ENCODE measurements around the gene PADI1. TPM values are rescaled to one million over a fixed set of nuclear protein-coding genes. Genes with fewer than 3 reads are reported as not detected.

Gene PADI1
- polyA plus RNA-seq, 4 donors = 0.01 to 0.27 (median 0.10) TPM; not detected in 1

DNA sequence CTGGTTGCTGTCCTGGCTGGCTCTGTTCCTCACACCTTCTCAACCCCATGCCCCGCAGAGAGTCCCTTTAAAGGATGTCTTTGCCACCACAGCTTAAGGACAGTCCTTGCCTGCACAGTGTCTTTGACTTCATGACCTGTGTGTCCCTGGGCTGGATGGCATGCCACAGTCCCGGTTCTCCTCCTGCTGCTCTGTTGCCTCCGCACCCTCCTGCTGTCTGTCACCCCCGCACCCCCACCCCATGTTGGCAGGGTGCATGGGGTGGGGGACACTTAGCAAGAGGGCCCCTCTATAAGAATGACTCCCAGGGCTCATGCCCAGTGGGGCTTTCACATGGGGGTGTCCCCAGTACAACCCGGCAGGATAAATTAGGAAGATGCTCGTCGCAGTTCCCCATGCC, 41.6 kb upstream of the PADI1 start:
- no peaks in the 10 kb centered on the region for H3K4me1 ChIP-seq (ENCODE audit: control insufficient read depth in 3 of 3, insufficient read depth in 2 of 3, low read depth in 1 of 3, low read length in 2 of 3)
- no peaks in the 10 kb centered on the region for H3K9me3 ChIP-seq (ENCODE audit: control insufficient read depth in 2 of 2, insufficient read depth in 1 of 2, low read depth in 1 of 2, low read length in 1 of 2)
- DNase-seq (no peak), FAIRE-seq (no peak)
- no peak overlapping the region for H3K4me3 ChIP-seq (ENCODE audit: low read depth in 1 of 3, low read length in 3 of 3)
- 91 to 96% (median 95%) methylated on average over 7 of the region's 7 CpGs for WGBS, 3 donors
- H3K36me3 ChIP-seq (ENCODE audit: control insufficient read depth in 3 of 3, insufficient read depth in 2 of 3, low read depth in 1 of 3, low read length in 3 of 3) = no peaks in the 10 kb centered on the region
- no peak overlapping the region for H3K27ac ChIP-seq (ENCODE audit: low read depth in 1 of 3, low read length in 2 of 3)
- peaks cover 0 to 3% (median 0%) of the 10 kb centered on the region in 3 donors for H3K27me3 ChIP-seq (ENCODE audit: control insufficient read depth in 3 of 3, insufficient read depth in 3 of 3, low read length in 3 of 3)

DNA sequence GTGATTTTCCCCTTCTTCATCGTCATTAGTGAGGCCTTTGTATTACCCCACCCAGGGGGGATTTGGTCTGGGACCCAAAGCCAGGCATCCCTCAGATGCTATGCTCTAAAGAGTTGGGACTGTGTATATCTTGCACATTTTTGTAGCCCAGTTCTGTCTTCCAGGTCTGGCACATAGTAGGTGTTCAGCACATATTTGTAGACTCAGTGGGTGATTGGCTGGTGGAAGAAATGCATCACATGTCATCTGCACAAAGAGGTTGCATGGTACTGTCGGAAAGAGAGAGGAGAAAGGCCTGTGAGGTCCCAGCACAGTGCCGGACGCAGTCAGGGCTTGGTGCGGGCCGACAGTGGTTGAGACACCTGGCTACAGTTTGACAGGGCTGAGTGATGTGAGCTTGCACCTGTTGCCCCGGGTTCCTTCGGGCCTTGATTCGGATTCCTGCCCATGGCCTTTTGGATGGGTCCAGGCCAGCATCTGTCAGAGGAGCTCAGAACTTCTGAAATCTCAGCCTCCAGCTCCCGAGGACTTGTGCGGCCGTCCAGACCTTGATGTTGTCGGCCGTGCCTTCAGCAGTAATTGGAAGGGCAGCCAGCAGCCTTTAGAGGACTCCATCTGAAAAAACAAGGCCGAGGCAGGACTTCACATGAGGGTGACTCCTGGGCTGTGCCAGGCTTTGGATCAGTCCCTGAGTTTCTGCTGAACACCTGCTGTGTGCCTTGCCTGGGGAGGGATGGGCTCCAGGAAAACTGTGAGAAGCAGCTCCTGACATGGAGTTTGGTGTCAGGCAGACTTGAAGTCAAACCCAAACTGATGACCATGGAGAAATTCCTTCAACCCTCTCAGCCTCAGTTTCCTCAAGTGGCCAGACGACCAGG, 40.9 kb upstream of the PADI1 start:
- Histone ChIP-seq H3K36me3 (ENCODE audit: control insufficient read depth in 3 of 3, insufficient read depth in 2 of 3, low read depth in 1 of 3, low read length in 3 of 3) (no peaks in the 10 kb centered on the region), H3K4me3 (ENCODE audit: low read depth in 1 of 3, low read length in 3 of 3) (no peak overlapping the region), H3K27ac (ENCODE audit: low read depth in 1 of 3, low read length in 2 of 3) (no peak overlapping the region), H3K4me1 (ENCODE audit: control insufficient read depth in 3 of 3, insufficient read depth in 2 of 3, low read depth in 1 of 3, low read length in 2 of 3) (no peaks in the 10 kb centered on the region), H3K27me3 (ENCODE audit: control insufficient read depth in 3 of 3, insufficient read depth in 3 of 3, low read length in 3 of 3) (peaks cover 0 to 3% (median 0%) of the 10 kb centered on the region in 3 donors), H3K9me3 (ENCODE audit: control insufficient read depth in 2 of 2, insufficient read depth in 1 of 2, low read depth in 1 of 2, low read length in 1 of 2) (no peaks in the 10 kb centered on the region)
- DNase-seq = no peak
- no peak for FAIRE-seq
- WGBS, 3 donors = 70 to 77% (median 75%) methylated on average over 16 of the region's 16 CpGs

DNA sequence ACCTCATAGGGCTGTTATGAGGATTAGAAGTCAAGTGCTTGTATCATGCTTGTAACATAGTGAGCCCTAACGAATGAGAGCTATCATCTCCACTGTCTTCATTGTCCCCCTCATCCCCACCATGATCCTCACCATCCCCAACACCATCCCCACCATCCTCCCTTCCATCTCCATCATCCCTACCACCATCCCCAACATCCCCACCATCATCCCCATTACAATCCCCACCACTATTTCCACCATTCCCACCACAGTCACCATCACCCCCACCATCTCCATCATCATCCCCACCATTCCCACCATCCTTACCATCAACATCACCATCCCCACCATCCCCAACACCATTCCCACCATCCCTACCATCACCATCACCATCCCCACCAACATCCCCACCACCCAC, 39.1 kb upstream of the PADI1 start:
- Histone ChIP-seq H3K36me3 (ENCODE audit: control insufficient read depth in 3 of 3, insufficient read depth in 2 of 3, low read depth in 1 of 3, low read length in 3 of 3) (no peaks in the 10 kb centered on the region), H3K27me3 (ENCODE audit: control insufficient read depth in 3 of 3, insufficient read depth in 3 of 3, low read length in 3 of 3) (peaks cover 0 to 3% (median 0%) of the 10 kb centered on the region in 3 donors), H3K4me1 (ENCODE audit: control insufficient read depth in 3 of 3, insufficient read depth in 2 of 3, low read depth in 1 of 3, low read length in 2 of 3) (no peaks in the 10 kb centered on the region), H3K9me3 (ENCODE audit: control insufficient read depth in 2 of 2, insufficient read depth in 1 of 2, low read depth in 1 of 2, low read length in 1 of 2) (no peaks in the 10 kb centered on the region), H3K27ac (ENCODE audit: low read depth in 1 of 3, low read length in 2 of 3) (no peak overlapping the region), H3K4me3 (ENCODE audit: low read depth in 1 of 3, low read length in 3 of 3) (no peak overlapping the region)
- WGBS, 3 donors = 50 to 76% (median 63%) methylated on average over 1 of the region's 1 CpG
- FAIRE-seq (no peak), DNase-seq (no peak)

DNA sequence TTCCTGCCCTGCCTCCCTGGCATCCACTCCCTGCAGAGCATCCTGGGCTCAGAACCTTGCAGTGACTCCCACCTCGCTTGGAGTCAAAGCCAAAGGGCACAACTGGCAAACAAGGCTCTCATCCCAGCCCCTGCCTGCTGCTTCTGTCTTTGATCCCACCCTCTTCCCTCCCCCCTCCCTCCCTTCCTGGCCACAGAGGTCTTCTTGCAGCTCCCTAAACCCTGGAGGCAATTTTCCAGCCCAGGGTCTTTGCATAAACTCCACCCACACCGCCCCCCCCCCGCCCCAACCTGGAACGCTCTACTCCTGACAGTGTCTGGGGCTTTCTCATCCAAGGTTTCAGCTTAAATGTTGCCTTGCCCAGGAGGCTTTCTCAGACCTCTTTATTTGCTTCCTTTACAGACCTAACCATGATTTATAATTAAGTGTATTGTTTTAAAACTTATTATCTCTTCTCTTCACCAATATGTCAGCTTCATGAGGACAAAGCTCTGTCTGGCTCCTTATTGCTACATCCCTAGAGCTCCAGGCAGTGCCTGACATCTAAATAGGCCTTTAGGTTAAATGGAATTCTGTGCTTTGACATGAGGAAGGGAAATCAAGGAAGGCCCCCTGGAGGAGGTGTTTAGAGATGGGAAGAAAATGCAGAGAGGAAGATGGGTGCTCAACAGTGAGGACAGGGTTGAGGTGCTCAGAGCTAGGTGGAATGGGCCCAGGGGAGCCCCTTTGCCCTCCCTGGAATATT, 37.7 kb upstream of the PADI1 start:
- Histone ChIP-seq H3K27me3 (ENCODE audit: control insufficient read depth in 3 of 3, insufficient read depth in 3 of 3, low read length in 3 of 3) (peaks cover 0 to 3% (median 0%) of the 10 kb centered on the region in 3 donors), H3K9me3 (ENCODE audit: control insufficient read depth in 2 of 2, insufficient read depth in 1 of 2, low read depth in 1 of 2, low read length in 1 of 2) (no peaks in the 10 kb centered on the region), H3K4me1 (ENCODE audit: control insufficient read depth in 3 of 3, insufficient read depth in 2 of 3, low read depth in 1 of 3, low read length in 2 of 3) (no peaks in the 10 kb centered on the region), H3K36me3 (ENCODE audit: control insufficient read depth in 3 of 3, insufficient read depth in 2 of 3, low read depth in 1 of 3, low read length in 3 of 3) (no peaks in the 10 kb centered on the region), H3K27ac (ENCODE audit: low read depth in 1 of 3, low read length in 2 of 3) (no peak overlapping the region), H3K4me3 (ENCODE audit: low read depth in 1 of 3, low read length in 3 of 3) (no peak overlapping the region)
- FAIRE-seq (no peak), DNase-seq (no peak)
- WGBS, 3 donors = 28 to 35% (median 29%) methylated on average over 4 of the region's 4 CpGs

DNA sequence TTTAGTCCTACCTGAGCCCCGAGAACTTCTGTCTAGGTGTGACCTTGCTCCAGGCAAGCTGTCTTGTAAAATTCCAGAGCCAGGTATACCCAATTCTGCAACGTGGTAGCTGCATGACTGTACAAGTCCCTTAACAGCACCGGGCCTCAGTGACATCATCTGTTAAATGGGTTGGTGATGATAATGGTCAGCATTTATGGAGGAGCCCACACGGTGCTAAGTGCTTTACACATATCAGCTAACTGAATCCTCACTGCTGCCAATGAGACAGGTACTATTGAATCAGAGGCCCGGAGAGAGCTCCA, 37.2 kb upstream of the PADI1 start:
- no peak for DNase-seq
- H3K4me1 ChIP-seq (ENCODE audit: control insufficient read depth in 3 of 3, insufficient read depth in 2 of 3, low read depth in 1 of 3, low read length in 2 of 3) = no peaks in the 10 kb centered on the region
- no peak for FAIRE-seq

DNA sequence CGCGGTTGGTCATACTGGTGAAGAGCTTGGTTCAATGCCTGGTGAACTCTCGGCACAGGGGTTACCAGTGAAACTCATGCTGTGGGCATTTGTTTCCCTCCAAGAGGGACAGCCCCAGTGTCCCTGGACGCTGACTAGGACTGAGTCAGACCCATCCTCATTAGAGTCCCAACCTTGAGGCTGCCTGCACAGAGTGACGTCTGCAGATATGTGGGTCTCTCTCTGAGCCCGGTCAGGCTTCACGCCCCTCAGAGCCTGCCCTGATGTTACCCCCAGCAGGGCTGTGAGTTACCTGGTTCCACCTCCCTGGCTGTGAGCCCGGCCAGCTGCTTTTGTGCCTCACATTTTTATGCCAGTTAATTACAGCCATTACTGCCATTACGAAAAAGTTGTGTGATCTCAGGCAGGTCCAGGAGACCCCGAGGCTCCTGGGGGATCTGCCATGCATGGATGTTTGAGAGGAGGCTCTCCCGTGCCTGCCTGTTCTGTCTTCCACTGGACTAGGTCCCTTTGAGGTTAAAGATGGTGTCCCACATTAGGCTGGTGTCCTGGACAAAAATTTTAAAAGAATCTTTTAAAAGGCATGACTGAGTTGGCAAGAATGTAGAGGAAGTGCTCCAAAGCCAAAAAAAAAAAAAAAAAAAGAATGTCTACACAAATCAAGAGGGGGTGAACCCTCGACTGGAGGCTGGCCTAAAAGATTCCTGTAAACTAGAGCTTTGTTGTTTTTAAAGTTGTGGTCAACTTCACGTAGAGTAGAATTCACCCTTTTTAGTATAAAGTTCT, 36.6 kb upstream of the PADI1 start:
- no peaks in the 10 kb centered on the region for H3K9me3 ChIP-seq (ENCODE audit: control insufficient read depth in 2 of 2, insufficient read depth in 1 of 2, low read depth in 1 of 2, low read length in 1 of 2)
- no peak overlapping the region for H3K4me3 ChIP-seq (ENCODE audit: low read depth in 1 of 3, low read length in 3 of 3)
- H3K36me3 ChIP-seq (ENCODE audit: control insufficient read depth in 3 of 3, insufficient read depth in 2 of 3, low read depth in 1 of 3, low read length in 3 of 3) = no peaks in the 10 kb centered on the region
- H3K27ac ChIP-seq (ENCODE audit: low read depth in 1 of 3, low read length in 2 of 3) = no peak overlapping the region
- FAIRE-seq = no peak
- H3K27me3 ChIP-seq (ENCODE audit: control insufficient read depth in 3 of 3, insufficient read depth in 3 of 3, low read length in 3 of 3) = peaks cover 0 to 3% (median 0%) of the 10 kb centered on the region in 3 donors
- no peak for DNase-seq
- WGBS, 3 donors = 35 to 62% (median 43%) methylated on average over 13 of the region's 13 CpGs
- H3K4me1 ChIP-seq (ENCODE audit: control insufficient read depth in 3 of 3, insufficient read depth in 2 of 3, low read depth in 1 of 3, low read length in 2 of 3) = no peaks in the 10 kb centered on the region

More for the DNA sequence above, 37.2 kb upstream of the PADI1 start:
- Histone ChIP-seq H3K4me3 (ENCODE audit: low read depth in 1 of 3, low read length in 3 of 3) (no peak overlapping the region), H3K36me3 (ENCODE audit: control insufficient read depth in 3 of 3, insufficient read depth in 2 of 3, low read depth in 1 of 3, low read length in 3 of 3) (no peaks in the 10 kb centered on the region), H3K9me3 (ENCODE audit: control insufficient read depth in 2 of 2, insufficient read depth in 1 of 2, low read depth in 1 of 2, low read length in 1 of 2) (no peaks in the 10 kb centered on the region), H3K27ac (ENCODE audit: low read depth in 1 of 3, low read length in 2 of 3) (no peak overlapping the region), H3K27me3 (ENCODE audit: control insufficient read depth in 3 of 3, insufficient read depth in 3 of 3, low read length in 3 of 3) (peaks cover 0 to 3% (median 0%) of the 10 kb centered on the region in 3 donors)
- 58 to 76% (median 64%) methylated on average over 5 of the region's 5 CpGs for WGBS, 3 donors

DNA sequence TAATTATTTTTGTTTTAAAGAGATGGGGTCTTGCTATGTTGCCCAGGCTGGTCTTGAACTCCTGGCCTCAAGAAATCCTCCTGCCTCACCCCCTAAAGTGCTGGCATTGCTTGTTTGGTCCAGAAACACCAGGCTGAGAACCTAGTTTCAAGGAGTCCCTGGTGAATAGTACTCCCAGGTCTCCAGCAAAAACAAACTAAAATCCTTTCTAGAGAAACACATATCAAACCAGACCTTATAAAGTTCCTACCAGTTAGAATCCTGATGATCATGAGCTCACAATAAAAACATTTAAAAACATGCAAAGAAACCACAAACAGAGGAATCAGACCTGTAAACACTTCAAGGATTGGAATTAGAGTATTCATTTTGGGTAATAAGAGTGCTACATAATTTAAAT, 34.4 kb upstream of the PADI1 start:
- Histone ChIP-seq H3K36me3 (ENCODE audit: control insufficient read depth in 3 of 3, insufficient read depth in 2 of 3, low read depth in 1 of 3, low read length in 3 of 3) (no peaks in the 10 kb centered on the region), H3K27ac (ENCODE audit: low read depth in 1 of 3, low read length in 2 of 3) (no peak overlapping the region), H3K9me3 (ENCODE audit: control insufficient read depth in 2 of 2, insufficient read depth in 1 of 2, low read depth in 1 of 2, low read length in 1 of 2) (no peaks in the 10 kb centered on the region), H3K4me3 (ENCODE audit: low read depth in 1 of 3, low read length in 3 of 3) (no peak overlapping the region), H3K4me1 (ENCODE audit: control insufficient read depth in 3 of 3, insufficient read depth in 2 of 3, low read depth in 1 of 3, low read length in 2 of 3) (no peaks in the 10 kb centered on the region), H3K27me3 (ENCODE audit: control insufficient read depth in 3 of 3, insufficient read depth in 3 of 3, low read length in 3 of 3) (peaks cover 0 to 4% (median 3%) of the 10 kb centered on the region in 3 donors)
- DNase-seq = no peak
- FAIRE-seq = no peak

DNA sequence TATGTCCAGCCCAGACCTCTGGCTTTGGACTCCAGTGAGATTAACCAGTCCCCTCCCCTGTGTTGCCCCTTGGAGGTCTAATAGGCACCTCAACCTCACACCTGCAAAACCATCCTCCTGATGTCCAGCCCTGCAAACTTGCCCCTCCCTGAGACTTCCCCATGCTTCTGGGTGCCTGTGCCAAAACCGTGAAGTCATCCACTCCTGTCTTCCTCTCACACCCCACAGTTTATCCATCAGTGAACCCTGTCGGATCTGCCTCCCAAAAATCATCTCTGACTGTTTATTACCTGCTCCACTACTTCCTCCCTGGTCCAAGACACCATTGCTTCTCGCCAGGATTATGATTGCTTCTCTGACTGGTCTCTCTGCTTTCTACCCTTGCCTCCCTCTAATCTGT, 31.7 kb upstream of the PADI1 start:
- Histone ChIP-seq H3K9me3 (ENCODE audit: control insufficient read depth in 2 of 2, insufficient read depth in 1 of 2, low read depth in 1 of 2, low read length in 1 of 2) (no peaks in the 10 kb centered on the region), H3K27ac (ENCODE audit: low read depth in 1 of 3, low read length in 2 of 3) (no peak overlapping the region), H3K4me1 (ENCODE audit: control insufficient read depth in 3 of 3, insufficient read depth in 2 of 3, low read depth in 1 of 3, low read length in 2 of 3) (no peaks in the 10 kb centered on the region), H3K27me3 (ENCODE audit: control insufficient read depth in 3 of 3, insufficient read depth in 3 of 3, low read length in 3 of 3) (peaks cover 0 to 4% (median 0%) of the 10 kb centered on the region in 3 donors), H3K4me3 (ENCODE audit: low read depth in 1 of 3, low read length in 3 of 3) (no peak overlapping the region), H3K36me3 (ENCODE audit: control insufficient read depth in 3 of 3, insufficient read depth in 2 of 3, low read depth in 1 of 3, low read length in 3 of 3) (no peaks in the 10 kb centered on the region)
- WGBS, 3 donors = 58 to 80% (median 77%) methylated on average over 3 of the region's 3 CpGs
- DNase-seq (no peak), FAIRE-seq (no peak)

Measured in small intestine (tissue), 7 donors.